MM.1S (cell line): ENCODE results near the gene ZC3H15.

Experiments used
- DNase-seq: peaks from one replicate; pipeline ENCODE4 v3.0.0-alpha.2; 2015
- H2AFZ ChIP-seq: fragments of 300-600 bp; sonication (generic); 2 replicates; pipeline ENCODE4 v1.6.0; 2016; ENCODE audit warnings: antibody characterized with exemption, low read length
- H3F3A ChIP-seq: fragments of 300-600 bp; sonication (generic); 2 replicates; pipeline ENCODE4 v1.6.1; 2016; ENCODE audit warnings: mild to moderate bottlenecking, antibody characterized with exemption, low read length, moderate library complexity, mixed read lengths; ENCODE audit not compliant: insufficient read depth
- H3K27ac ChIP-seq: fragments of 300-600 bp; sonication (generic); 2 replicates; pipeline ENCODE4 v1.5.1; 2016; ENCODE audit warnings: mild to moderate bottlenecking, low read length
- H3K27me3 ChIP-seq: fragments of 300-600 bp; sonication (generic); replicated peaks from 2 replicates; pipeline ENCODE4 v1.6.0; 2016; ENCODE audit warnings: low read length; ENCODE audit not compliant: insufficient read depth
- H3K36me3 ChIP-seq: fragments of 300-600 bp; sonication (generic); replicated peaks from 2 replicates; pipeline ENCODE4 v1.6.1; 2016; ENCODE audit warnings: mild to moderate bottlenecking, low read length, mixed read lengths; ENCODE audit not compliant: insufficient read depth
- H3K4me1 ChIP-seq: fragments of 300-600 bp; sonication (generic); 2 replicates; pipeline ENCODE4 v1.6.1; 2016; ENCODE audit warnings: low read length, mixed read lengths
- H3K4me2 ChIP-seq: fragments of 300-600 bp; sonication (generic); 2 replicates; pipeline ENCODE4 v1.6.0; 2016; ENCODE audit warnings: low read depth, low read length
- H3K4me3 ChIP-seq: fragments of 300-600 bp; sonication (generic); 2 replicates; pipeline ENCODE4 v1.5.1; 2016; ENCODE audit warnings: low read length, mixed read lengths
- H3K79me2 ChIP-seq: fragments of 300-600 bp; sonication (generic); 2 replicates; pipeline ENCODE4 v1.6.1; 2016; ENCODE audit warnings: mixed run types, low read length, mixed read lengths
- H3K9ac ChIP-seq: fragments of 300-600 bp; sonication (generic); 2 replicates; pipeline ENCODE4 v1.6.1; 2016; ENCODE audit warnings: low read length, mixed read lengths
- H3K9me2 ChIP-seq: fragments of 300-600 bp; sonication (generic); replicated peaks from 2 replicates; pipeline ENCODE4 v1.6.1; 2016; ENCODE audit warnings: mild to moderate bottlenecking, low read length, mixed read lengths; ENCODE audit not compliant: insufficient read depth
- H3K9me3 ChIP-seq: fragments of 300-600 bp; sonication (generic); replicated peaks from 2 replicates; pipeline ENCODE4 v1.6.1; 2016; ENCODE audit warnings: mild to moderate bottlenecking, low read length, mixed read lengths; ENCODE audit not compliant: insufficient read depth
- H4K20me1 ChIP-seq: fragments of 300-600 bp; sonication (generic); 2 replicates; pipeline ENCODE4 v1.6.1; 2016; ENCODE audit warnings: mild to moderate bottlenecking, low read length, moderate library complexity, mixed read lengths; ENCODE audit not compliant: insufficient read depth
- EZH2 ChIP-seq: fragments of 300-600 bp; sonication (generic); optimal IDR thresholded peaks from 2 replicates; pipeline ENCODE3; 2017; ENCODE audit warnings: low read depth, mild to moderate bottlenecking, antibody characterized with exemption, low read length, mixed read lengths
- EZH2phosphoT487 ChIP-seq: fragments of 300-600 bp; sonication (generic); IDR thresholded peaks from 2 replicates; pipeline ENCODE4 v1.6.1; 2018; ENCODE audit warnings: antibody characterized with exemption, low read length
- TF ChIP-seq, protein P1 (sequence below): fragments of 300-600 bp; sonication (generic); IDR thresholded peaks from 2 replicates; pipeline ENCODE4 v1.5.1; 2016; ENCODE audit warnings: antibody characterized with exemption, low read length, mixed read lengths

The ZC3H15 gene

DNA sequence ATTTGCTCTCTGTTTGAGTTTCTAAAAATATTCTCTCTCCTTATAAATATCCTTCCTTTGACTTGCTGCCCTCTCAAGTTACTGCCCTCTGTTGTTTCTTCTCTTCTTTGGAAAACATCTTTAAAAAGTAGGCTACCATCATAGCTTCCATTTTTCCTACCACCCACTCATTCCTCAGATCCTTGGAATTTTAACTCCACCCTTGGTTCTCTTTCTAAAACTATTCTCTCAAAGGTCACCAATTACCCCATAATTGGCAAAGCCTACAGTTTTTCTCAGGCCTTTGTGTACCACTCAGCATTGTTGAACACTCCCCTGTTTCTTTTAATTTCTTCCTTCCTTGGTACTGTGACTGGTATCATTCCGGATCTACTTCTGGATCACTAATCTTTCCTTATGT, 60.8 kb downstream of the ZC3H15 start:
- Histone ChIP-seq H3K9me2 (no peaks in the 10 kb centered on the region), H4K20me1 (no peaks in the 10 kb centered on the region), H3K4me2 (no peak overlapping the region), H3K79me2 (no peaks in the 10 kb centered on the region), H3K4me3 (no peak overlapping the region), H2AFZ (no peak overlapping the region), H3K27me3 (no peaks in the 10 kb centered on the region), H3K27ac (no peak overlapping the region), H3K4me1 (no peaks in the 10 kb centered on the region), H3K9ac (no peak overlapping the region), H3K9me3 (no peaks in the 10 kb centered on the region), H3F3A (no peaks in the 10 kb centered on the region), H3K36me3 (no peaks in the 10 kb centered on the region)
- TF ChIP-seq EZH2 (no peak), EZH2phosphoT487 (no peak)
- TF ChIP-seq, protein P1, sequence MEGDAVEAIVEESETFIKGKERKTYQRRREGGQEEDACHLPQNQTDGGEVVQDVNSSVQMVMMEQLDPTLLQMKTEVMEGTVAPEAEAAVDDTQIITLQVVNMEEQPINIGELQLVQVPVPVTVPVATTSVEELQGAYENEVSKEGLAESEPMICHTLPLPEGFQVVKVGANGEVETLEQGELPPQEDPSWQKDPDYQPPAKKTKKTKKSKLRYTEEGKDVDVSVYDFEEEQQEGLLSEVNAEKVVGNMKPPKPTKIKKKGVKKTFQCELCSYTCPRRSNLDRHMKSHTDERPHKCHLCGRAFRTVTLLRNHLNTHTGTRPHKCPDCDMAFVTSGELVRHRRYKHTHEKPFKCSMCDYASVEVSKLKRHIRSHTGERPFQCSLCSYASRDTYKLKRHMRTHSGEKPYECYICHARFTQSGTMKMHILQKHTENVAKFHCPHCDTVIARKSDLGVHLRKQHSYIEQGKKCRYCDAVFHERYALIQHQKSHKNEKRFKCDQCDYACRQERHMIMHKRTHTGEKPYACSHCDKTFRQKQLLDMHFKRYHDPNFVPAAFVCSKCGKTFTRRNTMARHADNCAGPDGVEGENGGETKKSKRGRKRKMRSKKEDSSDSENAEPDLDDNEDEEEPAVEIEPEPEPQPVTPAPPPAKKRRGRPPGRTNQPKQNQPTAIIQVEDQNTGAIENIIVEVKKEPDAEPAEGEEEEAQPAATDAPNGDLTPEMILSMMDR = no peak
- DNase-seq = no peak

DNA sequence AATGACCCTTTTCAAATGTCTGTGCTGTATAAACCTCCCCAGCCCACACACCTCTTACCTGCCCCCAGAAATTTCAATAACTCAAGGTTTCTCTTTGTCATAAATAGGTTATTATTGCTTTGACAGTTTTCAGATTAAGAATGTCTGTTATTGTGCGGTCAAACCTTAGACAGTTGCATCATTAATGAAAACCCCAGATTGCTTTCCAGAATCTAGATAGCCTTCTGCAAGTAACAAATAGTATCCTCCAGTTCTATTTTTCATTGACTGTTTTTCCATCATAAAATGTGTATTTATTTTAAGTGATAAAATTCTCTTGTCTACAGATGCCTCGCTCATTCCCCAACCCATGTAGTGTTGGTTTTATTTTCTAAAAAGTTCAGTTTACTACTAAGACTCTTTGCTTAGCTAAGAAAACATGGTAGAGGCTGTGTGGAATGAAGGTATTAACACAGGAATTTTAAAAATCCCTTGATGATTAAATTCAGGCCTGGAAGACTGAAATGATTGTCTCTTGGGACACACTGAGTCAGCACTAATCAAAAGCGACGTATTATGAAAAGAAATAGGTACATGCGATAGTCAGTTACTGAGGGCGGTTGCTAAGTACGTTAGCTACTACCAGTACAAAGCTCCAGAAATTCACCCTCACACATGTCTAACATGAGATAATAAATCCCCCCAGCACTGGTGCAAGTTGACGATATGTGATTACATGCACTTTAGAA, 65.4 kb downstream of the ZC3H15 start:
- Histone ChIP-seq H3K9me3 (no peaks in the 10 kb centered on the region), H3K27ac (no peak overlapping the region), H3K9ac (no peak overlapping the region), H3K4me1 (no peaks in the 10 kb centered on the region), H3K4me2 (no peak overlapping the region), H3K4me3 (no peak overlapping the region), H3K79me2 (no peaks in the 10 kb centered on the region), H3K9me2 (no peaks in the 10 kb centered on the region), H3F3A (no peaks in the 10 kb centered on the region), H2AFZ (no peak overlapping the region), H3K27me3 (no peaks in the 10 kb centered on the region), H4K20me1 (no peaks in the 10 kb centered on the region), H3K36me3 (no peaks in the 10 kb centered on the region)
- no peak for TF ChIP-seq EZH2phosphoT487
- TF ChIP-seq, protein P1 = no peak
- no peak for TF ChIP-seq EZH2
- DNase-seq = no peak

DNA sequence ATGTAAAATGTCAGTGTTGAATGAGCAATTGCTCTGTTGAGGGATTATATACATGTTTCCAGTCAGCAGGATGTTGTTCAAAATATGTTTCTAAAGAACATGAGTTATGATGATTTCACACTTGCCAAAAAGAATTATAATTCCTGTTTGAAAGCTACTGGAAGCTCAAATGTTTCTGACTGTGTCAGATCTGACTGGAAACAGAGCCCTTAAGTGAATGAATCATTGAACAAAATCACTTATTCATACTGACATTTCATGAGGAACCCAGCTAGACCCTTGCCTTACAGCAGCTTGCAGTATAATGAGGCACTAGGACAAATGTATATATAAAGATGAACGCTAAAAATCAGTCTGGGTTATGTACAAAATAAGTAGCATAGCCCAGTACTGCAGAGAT, 68.4 kb downstream of the ZC3H15 start:
- Histone ChIP-seq H3K9ac (no peak overlapping the region), H4K20me1 (no peaks in the 10 kb centered on the region), H3K4me1 (no peaks in the 10 kb centered on the region), H3K4me3 (no peak overlapping the region), H3K36me3 (no peaks in the 10 kb centered on the region), H3F3A (no peaks in the 10 kb centered on the region), H3K4me2 (no peak overlapping the region), H3K79me2 (no peaks in the 10 kb centered on the region), H3K9me3 (no peaks in the 10 kb centered on the region), H3K9me2 (no peaks in the 10 kb centered on the region), H2AFZ (no peak overlapping the region), H3K27ac (no peak overlapping the region), H3K27me3 (no peaks in the 10 kb centered on the region)
- TF ChIP-seq EZH2 (no peak), EZH2phosphoT487 (no peak)
- TF ChIP-seq, protein P1 = no peak
- DNase-seq = no peak
